ENCODE measurements around the gene STUM.

The STUM gene

DNA sequence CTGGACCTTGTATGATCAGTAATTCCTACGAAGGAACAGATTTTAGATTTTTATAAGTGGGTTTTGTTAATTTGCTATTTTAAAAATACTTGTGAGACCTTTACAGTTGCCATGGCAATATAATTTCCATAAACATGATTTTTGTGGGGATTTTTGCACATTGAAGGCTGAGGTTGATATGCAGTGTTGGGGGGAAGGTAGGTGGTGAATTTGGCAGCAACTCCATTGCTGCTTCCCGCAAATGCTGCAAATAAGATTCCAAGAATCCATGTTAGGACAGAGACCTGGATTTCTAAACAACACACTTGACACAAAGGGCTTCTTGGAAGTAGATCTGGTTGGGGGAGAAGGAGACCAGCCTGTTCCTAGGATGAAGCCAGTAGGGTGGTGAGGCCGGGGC lies 18.2 kb downstream of the STUM start:
- H3F3A ChIP-seq (ENCODE audit: insufficient read depth): no peaks in the 10 kb centered on the region
- H3K9ac ChIP-seq (ENCODE audit: low read length): no peak overlapping the region
- no peaks in the 10 kb centered on the region for H4K20me1 ChIP-seq (ENCODE audit: low read depth, low read length)
- H3K79me2 ChIP-seq (ENCODE audit: insufficient read depth, low read length): no peaks in the 10 kb centered on the region
- TF ChIP-seq CTCF (IDR thresholded peaks at IDR 0.05; ENCODE audit: insufficient read depth, low read length, poor library complexity, severe bottlenecking) (no peak), EZH2phosphoT487 (conservative IDR thresholded peaks at IDR 0.05; ENCODE audit: low read length) (no peak)
- no peaks in the 10 kb centered on the region for H3K9me2 ChIP-seq (replicated peaks; ENCODE audit: insufficient read depth, low read length)
- H3K4me3 ChIP-seq (ENCODE audit: insufficient read depth, low read length, poor library complexity, severe bottlenecking): no peak overlapping the region
- H3K27ac ChIP-seq (ENCODE audit: low read depth, low read length): no peak overlapping the region
- H3K9me3 ChIP-seq (ENCODE audit: insufficient read depth, low read length): no peaks in the 10 kb centered on the region
- no peak overlapping the region for H2AFZ ChIP-seq (ENCODE audit: low read depth, low read length, severe bottlenecking)
- H3K27me3 ChIP-seq (ENCODE audit: low read length): no peaks in the 10 kb centered on the region
- H3K36me3 ChIP-seq (ENCODE audit: low read length): no peaks in the 10 kb centered on the region
- no peak overlapping the region for H3K4me2 ChIP-seq (ENCODE audit: low read depth, low read length, poor library complexity, severe bottlenecking)

- Histone ChIP-seq H3K9me2 (replicated peaks; ENCODE audit: insufficient read depth, low read length) (no peaks in the 10 kb centered on the region), H2AFZ (ENCODE audit: low read depth, low read length, severe bottlenecking) (no peak overlapping the region), H3K79me2 (ENCODE audit: insufficient read depth, low read length) (no peaks in the 10 kb centered on the region), H3K4me3 (ENCODE audit: insufficient read depth, low read length, poor library complexity, severe bottlenecking) (no peak overlapping the region), H3F3A (ENCODE audit: insufficient read depth) (no peaks in the 10 kb centered on the region), H3K9ac (ENCODE audit: low read length) (no peak overlapping the region), H3K9me3 (ENCODE audit: insufficient read depth, low read length) (no peaks in the 10 kb centered on the region), H3K27me3 (ENCODE audit: low read length) (no peaks in the 10 kb centered on the region), H3K4me2 (ENCODE audit: low read depth, low read length, poor library complexity, severe bottlenecking) (no peak overlapping the region), H3K27ac (ENCODE audit: low read depth, low read length) (no peak overlapping the region), H4K20me1 (ENCODE audit: low read depth, low read length) (no peaks in the 10 kb centered on the region), H3K36me3 (ENCODE audit: low read length) (no peaks in the 10 kb centered on the region)
- TF ChIP-seq CTCF (IDR thresholded peaks at IDR 0.05; ENCODE audit: insufficient read depth, low read length, poor library complexity, severe bottlenecking): no peak
- no peak for TF ChIP-seq EZH2phosphoT487 (conservative IDR thresholded peaks at IDR 0.05; ENCODE audit: low read length)
Measured at GRCh38 chr1:226568077-226568831, 19.7 kb downstream of the STUM start.

- no peaks in the 10 kb centered on the region for H3K9me2 ChIP-seq (replicated peaks; ENCODE audit: insufficient read depth, low read length)
- no peak overlapping the region for H3K9ac ChIP-seq (ENCODE audit: low read length)
- no peak overlapping the region for H2AFZ ChIP-seq (ENCODE audit: low read depth, low read length, severe bottlenecking)
- no peaks in the 10 kb centered on the region for H3F3A ChIP-seq (ENCODE audit: insufficient read depth)
- H3K4me3 ChIP-seq (ENCODE audit: insufficient read depth, low read length, poor library complexity, severe bottlenecking): no peak overlapping the region
- H3K36me3 ChIP-seq (ENCODE audit: low read length): no peaks in the 10 kb centered on the region
- no peaks in the 10 kb centered on the region for H4K20me1 ChIP-seq (ENCODE audit: low read depth, low read length)
- H3K27ac ChIP-seq (ENCODE audit: low read depth, low read length): no peak overlapping the region
- H3K9me3 ChIP-seq (ENCODE audit: insufficient read depth, low read length): no peaks in the 10 kb centered on the region
- no peaks in the 10 kb centered on the region for H3K79me2 ChIP-seq (ENCODE audit: insufficient read depth, low read length)
- H3K27me3 ChIP-seq (ENCODE audit: low read length): no peaks in the 10 kb centered on the region
- TF ChIP-seq CTCF (IDR thresholded peaks at IDR 0.05; ENCODE audit: insufficient read depth, low read length, poor library complexity, severe bottlenecking): no peak
- no peak for TF ChIP-seq EZH2phosphoT487 (conservative IDR thresholded peaks at IDR 0.05; ENCODE audit: low read length)
- H3K4me2 ChIP-seq (ENCODE audit: low read depth, low read length, poor library complexity, severe bottlenecking): no peak overlapping the region
Measured at GRCh38 chr1:226568975-226569741, 20.6 kb downstream of the STUM start.

Measured in SU-DHL-6 (cell line).